Activated CD8-positive, alpha-beta memory T cell treated with anti-CD3 and anti-CD28 coated beads, Interleukin-2, amount 50 U/mL, for 1 hour (primary cell): ENCODE results near the gene KDM4B.

Experiments used
- DNase-seq: peaks from one replicate; pipeline ENCODE4 v3.0.0-alpha.2; 2020; ENCODE audit errors: extremely low read depth

Gene KDM4B

DNA sequence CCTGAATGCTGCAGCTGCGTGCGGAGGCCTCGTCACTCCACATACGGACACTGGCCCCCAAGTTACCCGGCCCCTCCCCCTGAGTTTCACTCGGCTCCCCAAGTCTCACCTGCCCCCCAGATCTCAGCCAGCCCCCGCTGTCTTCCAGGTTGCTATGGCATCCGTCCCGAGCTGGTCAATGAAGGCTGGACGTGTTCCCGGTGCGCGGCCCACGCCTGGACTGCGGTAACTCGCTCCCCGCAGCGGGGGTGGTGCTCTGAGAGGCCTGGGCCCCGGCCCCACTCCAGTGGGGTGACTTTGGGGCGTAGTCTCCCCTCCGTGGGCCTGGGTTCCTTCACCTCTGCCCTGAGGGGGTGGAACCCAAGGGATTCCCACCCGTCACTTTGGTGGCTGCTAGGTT, 168.2 kb downstream of the KDM4B start:
- no peak for DNase-seq

DNA sequence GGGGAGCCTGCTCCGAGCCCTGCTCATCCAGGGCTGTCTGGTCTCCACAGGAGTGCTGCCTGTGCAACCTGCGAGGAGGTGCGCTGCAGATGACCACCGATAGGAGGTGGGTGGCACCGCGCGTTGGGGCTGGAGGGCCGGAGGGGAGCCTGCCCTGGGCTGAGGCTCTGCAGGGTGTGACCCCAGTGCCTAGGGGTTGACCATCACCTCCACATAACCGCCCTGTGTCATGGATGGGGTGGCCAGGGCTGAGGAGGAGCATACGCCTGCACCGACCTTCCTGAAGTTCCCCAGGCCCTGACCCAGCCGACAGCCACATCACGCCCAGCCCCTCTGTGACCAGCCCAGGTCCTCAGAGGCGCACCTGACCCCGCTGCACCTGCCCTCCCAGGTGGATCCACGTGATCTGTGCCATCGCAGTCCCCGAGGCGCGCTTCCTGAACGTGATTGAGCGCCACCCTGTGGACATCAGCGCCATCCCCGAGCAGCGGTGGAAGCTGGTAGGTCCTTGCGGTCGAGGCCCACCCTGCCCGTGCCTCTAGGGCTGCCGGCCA, 168.7 kb downstream of the KDM4B start:
- no peak for DNase-seq

DNA sequence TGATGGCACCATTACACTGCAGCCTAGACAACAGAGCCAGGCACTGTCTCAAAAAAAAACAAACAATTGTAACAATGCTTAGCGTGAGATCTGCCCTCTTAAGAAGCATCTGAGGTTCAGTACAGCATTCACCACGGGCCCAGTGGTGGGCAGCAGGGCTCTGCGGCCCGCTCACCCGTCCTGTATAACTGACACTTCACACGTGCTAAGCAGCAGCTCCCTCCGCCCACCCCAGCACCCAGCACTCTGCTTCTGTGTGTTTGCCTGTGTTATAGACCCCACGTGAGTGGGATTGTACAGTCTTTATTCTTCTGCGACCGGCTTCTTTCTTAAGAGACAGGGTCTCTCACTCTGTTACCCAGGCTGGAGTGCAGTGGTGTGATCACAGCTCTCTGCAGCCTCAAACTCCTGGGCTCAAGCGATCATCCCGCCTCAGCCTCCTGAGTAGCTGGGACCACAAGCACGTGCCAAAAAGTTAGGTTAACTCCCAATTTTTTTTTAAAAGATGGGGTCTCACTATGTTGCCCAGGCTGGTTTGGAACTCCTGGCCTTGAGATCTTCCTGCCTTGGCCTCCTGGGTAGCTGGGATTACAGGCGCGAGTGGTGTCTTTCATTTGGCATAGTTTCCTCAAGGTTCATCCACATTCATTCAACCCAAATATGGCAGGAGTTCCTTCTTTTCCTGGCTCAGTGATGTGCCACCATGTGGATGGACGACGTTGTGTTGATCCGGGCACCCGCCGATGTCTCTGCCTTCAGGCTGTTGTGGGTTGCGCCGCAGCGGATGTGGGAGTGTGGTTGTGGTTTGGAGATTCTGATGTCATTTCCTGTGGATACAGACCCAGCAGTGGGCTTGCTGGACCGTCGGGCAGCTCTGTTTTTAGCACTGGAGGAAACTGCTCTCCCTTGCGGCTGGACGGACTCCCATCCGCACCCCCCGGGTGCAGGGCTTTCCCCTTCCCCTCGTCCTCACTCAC, 170.0 kb downstream of the KDM4B start:
- peak; percentile 54 for DNase-seq

DNA sequence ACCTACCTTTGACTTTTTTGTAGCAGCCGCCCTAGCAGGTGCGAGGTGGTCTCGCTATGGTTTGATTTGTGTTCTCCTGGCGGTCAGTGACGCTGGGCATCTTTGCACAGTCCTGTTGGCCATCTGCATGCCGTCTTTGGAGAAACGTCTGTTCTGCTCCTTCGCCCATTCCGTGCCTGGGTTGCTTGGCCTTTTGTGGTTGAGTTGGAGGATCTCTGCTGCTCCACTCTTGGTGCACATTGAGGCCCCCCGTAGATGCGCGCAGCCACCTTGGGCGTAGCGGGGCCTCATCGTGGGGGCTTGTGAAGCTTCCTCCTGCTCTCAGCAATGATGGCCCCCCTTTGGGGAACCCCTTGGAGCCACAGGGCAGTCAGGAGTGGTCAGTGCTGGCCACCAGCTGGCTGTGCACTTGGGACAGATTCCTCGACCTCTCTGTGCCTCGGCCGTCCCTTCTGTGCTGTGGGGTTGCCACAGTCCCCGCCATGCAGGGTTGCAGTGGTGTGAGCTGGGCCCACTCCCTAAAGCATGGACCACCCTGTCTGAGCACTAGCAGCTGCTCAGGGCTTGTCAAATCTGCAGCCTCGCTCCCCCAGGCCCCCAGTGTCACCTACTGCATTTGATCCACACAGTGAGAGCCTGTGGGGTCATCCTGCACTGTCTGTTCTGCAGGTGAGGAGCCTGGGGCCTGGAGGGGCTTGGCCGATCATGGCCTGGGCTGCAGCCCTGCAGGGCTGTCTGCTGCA, 170.8 kb downstream of the KDM4B start:
- no peak for DNase-seq

DNA sequence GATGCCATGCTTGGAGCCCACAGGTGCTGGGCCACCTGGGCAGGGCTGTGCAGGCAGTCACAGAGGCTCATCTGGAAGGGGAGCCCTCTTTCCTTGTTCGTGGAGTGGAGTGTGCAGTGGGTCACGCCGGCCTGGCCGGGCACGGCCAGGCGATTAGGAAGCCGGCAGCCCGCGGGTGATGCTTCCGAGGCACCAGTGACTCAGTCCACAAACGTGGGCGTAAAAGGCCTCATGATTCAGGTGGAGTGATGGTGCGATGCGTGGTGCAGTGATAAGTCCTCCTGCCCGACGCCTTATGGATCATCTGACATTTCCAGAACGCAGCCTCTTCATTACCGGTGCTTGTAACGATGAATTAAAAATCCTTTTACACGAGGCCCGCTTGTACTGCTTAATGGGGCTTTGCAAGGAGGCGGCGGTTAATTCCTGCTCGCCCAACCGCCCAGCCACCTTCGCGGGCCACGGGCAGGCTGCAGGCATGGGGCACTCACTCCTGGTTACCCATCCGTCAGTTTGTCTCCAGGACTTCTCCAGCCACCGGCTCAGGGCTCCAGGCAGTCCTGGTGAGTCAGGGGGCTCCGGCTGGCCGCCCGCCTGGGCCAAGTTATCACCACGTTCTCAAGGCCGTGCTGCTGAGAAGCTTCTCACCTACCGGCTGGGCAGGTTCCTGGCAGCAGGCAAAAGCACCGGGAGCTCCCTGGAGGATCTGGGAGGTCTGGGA, 172.4 kb downstream of the KDM4B start:
- no peak for DNase-seq

DNA sequence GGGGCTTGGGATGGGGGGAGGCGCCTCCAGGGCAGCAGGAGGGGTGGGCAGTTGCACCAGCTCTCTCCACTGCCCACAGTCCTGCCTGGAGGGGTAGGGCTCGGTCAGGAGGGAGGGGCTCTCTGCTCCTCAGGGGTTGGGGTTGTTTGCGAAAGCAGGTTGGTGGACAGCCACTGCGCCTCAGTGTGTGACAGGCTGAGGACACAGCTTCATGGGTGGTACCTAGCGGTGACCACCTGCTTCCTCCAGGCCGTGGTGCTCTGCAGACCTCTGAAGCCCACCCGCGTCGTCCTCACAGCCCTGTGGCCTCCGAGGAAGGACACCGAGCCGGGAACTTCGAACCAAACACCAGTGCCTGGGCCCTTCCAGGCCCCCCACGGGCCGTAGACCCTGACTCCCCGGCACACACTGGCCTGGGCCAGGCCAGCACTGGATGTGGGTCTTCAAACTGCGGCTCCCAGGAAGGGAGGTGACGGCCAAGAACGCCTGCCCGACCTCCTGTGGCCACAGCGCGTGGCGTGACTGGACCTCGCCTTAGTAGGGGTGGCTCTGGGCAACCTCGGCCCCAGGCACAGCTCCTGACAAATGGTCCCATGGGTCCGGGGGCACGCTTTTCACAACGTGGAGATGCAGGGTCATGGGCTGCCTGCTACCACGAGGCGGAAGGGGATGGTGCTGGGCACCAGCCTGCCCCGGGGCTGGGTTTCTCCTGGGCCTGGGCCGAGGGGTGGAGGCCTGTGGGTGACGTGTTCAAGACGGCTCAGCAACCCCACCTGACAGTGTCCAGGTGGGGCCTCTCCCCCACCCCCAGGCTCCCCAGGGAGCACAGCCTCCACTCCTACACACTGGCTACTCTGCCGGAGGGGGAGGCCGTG, 173.2 kb downstream of the KDM4B start:
- DNase-seq, result no peak

DNA sequence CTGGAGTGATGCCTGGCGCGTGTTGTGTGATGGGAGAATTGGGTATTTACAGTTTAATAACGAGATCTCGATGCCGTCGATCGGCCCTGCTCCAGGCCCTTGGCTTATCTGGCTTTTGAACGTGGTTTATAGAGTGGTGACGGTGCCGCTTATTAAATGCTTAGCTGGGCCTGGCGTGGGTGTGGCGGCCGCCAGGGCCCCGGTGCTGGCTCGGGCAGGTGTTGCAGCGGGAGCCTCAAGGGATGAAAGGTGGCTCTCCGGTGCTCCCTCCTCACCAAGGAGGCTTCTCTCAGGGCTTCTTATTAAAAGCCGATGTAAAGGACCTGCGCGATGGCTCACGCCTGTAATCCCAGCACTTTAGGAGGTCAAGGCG, 173.8 kb downstream of the KDM4B start:
- DNase-seq, result no peak

DNA sequence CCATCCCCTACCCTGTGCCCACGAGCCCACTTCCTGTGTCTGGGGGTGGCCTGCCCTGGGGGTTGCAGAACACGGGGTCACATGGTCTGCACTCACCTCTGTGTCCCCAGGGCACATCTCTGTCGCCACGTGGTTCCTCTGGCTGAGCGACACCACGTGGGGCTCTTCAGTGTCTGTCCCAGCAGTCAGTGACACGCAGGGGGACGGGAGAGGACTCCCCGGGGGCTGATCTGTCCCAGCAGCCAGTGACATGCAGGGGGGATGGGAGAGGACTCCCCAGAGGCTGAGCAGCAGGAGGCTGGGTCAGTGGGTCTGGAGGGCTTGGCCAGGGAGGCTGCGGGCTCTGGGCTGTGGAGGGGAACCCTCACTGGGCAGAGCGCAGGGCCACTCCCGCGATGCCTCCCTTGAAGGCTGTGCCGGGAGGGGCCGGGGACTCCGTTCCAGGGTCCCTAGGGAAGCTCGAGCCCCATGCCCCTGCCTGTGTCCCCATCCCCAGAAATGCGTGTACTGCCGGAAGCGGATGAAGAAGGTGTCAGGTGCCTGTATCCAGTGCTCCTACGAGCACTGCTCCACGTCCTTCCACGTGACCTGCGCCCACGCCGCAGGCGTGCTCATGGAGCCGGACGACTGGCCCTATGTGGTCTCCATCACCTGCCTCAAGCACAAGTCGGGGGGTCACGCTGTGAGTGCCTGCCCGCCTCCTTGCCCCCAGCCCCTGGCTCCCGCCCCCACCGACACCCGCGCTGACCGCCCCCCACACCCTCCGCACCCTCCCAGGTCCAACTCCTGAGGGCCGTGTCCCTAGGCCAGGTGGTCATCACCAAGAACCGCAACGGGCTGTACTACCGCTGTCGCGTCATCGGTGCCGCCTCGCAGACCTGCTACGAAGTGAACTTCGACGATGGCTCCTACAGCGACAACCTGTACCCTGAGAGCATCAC, 174.8 kb downstream of the KDM4B start:
- DNase-seq, result no peak

DNA sequence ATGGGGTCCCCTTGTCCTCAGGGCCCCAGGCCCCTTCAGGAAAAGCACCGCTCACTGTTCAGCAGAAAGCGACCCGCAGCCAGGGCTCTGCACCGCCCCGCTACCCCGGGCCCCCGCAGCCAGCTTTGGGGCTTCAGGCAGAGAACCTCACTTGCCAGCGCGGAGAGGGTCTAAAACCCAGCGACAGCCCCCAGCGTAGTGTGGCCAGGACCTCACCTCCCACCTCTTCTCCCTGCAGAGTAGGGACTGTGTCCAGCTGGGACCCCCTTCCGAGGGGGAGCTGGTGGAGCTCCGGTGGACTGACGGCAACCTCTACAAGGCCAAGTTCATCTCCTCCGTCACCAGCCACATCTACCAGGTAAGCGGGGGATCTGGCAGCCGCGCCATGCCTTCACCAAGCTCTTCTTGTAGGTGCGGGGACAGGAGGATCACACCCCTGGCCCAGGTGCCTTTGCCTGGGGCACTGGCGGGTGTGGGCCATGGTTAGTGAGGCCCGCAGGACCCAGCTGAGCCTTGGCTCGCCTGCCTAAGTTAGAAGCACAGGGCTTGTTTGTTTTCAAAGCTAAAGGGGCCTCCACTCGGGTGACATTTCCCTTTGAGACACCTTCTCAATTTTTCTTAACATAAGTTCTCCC, 175.7 kb downstream of the KDM4B start:
- DNase-seq, result no peak

DNA sequence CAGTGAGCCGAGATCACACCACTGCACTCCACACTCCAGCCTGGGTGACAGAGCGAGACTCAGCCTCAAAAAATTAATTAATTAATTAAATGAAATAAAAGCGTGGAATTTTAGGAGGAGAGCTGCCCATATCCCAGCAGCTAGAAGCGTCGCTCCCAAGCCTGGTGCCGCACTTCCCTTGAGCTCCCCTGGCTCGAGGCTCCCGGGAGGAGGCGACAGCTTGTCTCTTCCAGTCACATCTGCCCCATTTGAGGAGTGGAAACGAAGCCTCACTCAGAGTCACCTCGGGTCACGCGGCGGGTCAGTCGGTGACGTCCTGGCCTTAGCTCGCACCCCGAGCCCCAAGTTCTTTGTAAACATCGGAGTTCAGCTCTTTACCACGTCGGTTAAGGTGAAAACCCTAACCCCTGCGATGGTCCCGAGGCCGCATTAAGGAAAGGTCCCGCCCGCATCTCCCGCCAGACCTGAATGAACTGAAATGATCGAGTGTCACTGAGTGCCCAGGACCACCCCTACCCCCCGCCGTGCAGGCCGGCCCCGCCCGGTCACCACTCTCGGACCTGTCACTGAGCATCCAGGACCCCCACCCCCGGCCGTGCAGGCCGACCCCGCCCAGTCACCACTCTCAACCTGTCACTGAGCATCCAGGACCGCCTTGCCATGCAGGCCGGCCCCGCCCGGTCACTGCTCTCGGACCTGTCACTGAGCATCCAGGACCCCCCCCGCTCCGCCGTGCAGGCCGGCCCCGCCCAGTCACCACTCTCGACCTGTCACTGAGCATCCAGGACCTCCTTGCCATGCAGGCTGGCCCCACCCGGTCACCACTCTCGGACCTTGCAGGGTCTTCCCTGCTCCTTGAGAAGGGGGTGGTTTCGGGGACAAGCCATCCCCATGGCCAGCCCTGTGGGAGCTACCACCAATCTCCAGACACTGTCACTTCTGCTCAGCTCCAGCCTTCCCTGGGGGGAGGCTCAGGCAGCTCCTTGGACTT, 176.9 kb downstream of the KDM4B start:
- no peak for DNase-seq

DNA sequence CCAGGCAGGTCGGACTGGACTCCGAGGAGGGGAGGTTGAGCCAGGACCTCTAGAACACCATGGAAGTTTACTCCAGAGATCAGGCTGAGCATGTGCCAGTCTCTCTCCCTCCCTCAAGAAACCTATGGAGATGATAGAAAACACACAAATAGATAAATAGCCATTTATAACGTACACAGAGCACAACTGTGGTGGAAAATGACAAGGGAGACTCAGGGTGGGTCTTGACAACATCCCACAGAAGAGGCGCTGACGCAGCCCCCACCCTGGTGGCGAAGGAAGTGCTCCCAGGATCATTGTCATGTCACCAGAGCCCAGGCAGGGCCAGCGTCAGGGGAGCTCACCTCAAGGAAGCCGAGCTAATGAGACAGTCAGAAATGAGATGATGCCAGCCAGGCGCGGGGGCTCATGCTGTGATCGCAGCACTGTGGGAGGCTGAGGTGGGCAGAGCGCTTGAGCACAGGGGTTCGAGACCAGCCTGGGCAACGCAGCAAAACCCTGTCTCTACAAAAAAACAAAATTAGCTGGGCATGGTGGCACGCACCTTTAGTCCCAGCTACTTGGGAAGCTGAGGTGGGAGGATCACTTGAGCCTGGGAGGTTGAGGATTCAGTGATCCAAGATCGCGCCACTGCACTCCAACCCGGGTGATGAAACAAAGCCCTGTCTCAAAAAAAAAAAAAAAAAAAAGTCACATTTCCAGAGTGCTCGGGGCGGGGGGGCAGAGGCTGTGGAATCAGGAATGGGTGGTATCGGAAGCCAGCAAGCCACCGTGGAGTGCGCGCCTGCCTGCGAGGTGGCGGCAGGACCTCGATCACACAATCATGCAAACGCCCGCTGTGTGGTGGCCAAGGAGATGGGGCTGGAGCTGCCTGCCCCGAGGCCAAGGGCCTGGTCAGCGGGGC, 178.4 kb downstream of the KDM4B start:
- DNase-seq, result no peak

DNA sequence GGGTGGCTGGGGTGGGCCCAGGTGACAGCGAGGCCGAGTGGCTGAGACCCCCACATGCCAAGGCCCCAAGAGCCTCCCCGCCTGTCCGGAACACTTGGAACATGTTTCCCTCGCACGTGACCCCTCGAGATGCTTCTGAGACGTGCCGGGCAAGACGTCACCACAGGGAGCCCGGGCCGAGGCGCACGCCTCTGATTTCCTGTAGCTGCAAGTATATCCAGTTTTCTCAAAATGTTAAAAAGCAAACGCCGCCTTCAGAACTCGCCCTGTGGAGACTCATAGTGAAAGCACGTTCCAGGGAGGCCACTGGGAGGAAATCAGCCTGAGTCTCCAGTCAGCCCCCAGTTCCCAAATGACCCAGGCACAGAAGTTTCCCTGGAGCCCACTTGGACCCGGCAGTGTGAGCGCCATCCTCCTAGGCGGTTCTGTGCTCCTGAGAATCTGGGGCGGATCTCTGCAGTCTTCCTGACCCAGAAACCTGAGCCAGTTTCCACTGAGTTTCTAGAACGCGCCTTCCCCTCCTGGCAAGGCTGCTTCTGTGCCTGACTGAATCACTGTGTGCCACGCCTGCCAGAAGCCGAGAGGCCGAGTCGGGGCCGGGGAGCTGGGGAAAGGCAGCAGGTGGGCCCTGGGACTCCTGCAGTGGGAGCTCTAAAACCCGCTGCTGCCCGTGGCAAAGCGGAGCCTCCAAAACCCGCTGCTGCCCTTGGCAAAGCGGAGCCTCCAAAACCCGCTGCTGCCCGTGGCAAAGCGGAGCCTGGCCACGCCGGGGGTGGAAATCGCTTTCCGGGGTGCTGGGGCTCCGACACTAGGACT, 179.3 kb downstream of the KDM4B start:
- DNase-seq, result no peak

DNA sequence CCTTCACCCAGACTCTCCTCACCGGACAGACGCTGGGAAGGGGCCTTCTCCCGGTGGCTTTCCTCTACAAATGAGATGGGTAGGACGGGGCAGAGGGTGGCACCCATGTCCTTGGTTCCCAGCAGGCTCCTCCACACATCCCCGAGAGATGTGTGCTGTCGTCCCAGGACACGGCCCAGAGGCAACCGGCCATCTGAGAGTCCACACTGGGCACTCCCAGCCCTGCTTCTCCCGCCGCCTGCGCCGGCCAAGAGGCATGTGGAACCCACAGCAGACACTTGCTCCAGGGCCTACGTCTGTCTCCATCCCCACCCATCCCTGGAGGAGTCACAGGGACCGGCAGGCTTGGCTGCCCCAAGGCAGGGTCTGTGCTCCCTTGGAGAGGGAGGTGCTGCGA, 179.9 kb downstream of the KDM4B start:
- no peak for DNase-seq

DNA sequence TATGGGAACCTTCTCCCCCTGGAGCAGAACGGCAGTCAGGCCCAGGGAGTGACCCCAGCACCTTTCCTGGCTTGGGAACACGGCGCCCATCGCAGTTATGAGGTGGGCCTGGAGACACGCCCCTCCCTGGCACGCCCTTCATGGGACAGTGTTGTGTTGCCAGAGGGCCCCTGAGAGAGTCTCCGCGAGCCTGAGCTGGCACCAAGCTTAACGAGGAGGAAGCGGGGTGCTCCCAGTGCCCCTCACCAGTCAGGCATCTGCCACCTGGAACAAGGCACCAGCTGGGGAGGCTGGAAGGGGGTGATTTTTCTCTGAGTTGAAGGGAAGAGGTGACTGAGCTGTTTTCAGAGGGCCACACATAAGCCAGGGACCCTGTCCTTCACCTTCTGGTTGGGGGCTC, 180.6 kb downstream of the KDM4B start:
- DNase-seq, result no peak

DNA sequence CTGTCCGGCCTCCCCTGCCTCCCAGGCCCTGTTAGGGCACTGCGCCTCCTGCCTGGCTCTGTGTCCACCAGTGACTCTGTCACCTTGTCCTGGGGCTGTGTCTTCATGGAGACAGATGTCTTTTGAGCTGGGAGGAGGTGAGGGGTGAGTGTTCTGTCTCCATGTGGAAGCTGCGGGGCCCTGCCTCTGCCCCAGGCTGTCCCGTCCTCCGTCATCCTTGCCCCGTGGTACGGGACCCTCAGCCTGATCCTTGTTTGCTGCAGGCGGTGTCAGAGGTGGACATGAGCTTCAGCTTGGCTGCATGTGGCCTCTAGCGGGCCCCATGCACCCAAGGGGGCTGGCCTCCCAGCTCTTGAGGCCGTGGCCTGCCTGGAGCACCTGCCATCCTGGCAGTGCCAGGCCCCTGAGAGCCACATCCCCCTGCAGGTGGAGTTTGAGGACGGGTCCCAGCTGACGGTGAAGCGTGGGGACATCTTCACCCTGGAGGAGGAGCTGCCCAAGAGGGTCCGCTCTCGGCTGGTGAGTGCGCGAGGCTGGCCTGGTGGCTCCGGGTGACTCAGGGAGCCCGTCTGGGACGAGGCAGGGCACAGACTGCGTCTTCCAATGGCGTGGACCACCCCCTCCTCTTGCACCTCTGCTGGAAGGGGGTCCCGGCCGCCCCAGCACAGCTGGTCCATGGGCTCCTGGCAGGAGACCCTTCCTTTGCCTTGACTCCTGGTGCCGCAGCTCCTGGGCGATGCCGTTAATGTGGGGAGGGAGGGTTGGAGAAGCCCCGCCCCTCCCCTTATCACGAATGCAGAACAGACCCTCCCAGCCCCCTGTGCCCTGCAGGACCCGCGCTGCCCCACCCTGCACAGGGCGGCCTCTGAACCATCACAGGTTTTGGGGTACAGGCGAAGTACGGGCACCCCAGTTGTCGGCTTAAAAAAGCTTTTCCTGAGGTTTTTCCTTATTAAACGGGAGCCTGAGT, 181.3 kb downstream of the KDM4B start:
- no peak for DNase-seq
